HUES48 (cell line): Measurements from ENCODE around the gene LOX.
A peak's percentile ranks its signal among the peaks of the same experiment; 100 is the strongest.
"Not testable (repeated sequence)": the region's sequence is repeated elsewhere in the genome, so short reads cannot be mapped to it uniquely, and the experiment has no call there.

Experiments used
- H3K27ac ChIP-seq: one replicate; pipeline ENCODE4 v1.7.0; 2013; ENCODE audit warnings: low read depth, low read length, inconsistent platforms
- H3K27me3 ChIP-seq: 2 replicates; pipeline ENCODE4 v1.6.1; 2013; ENCODE audit warnings: mild to moderate bottlenecking, low read length; ENCODE audit not compliant: control insufficient read depth, insufficient read depth
- H3K36me3 ChIP-seq: 2 replicates; pipeline ENCODE4 v1.6.1; 2013; ENCODE audit warnings: low read length; ENCODE audit not compliant: control insufficient read depth, insufficient read depth
- H3K4me1 ChIP-seq: 2 replicates; pipeline ENCODE4 v1.6.1; 2013; ENCODE audit warnings: mild to moderate bottlenecking, low read length; ENCODE audit not compliant: control insufficient read depth, insufficient read depth
- H3K4me3 ChIP-seq: 2 replicates; pipeline ENCODE4 v1.5.1; 2013; ENCODE audit warnings: mild to moderate bottlenecking, low read depth, low read length
- H3K9ac ChIP-seq: 2 replicates; pipeline ENCODE4 v1.6.1; 2013; ENCODE audit warnings: mild to moderate bottlenecking, low read depth, low read length, moderate library complexity
- H3K9me3 ChIP-seq: 2 replicates; pipeline ENCODE4 v1.6.1; 2013; ENCODE audit warnings: low read length; ENCODE audit not compliant: control insufficient read depth, insufficient read depth

The LOX gene

DNA sequence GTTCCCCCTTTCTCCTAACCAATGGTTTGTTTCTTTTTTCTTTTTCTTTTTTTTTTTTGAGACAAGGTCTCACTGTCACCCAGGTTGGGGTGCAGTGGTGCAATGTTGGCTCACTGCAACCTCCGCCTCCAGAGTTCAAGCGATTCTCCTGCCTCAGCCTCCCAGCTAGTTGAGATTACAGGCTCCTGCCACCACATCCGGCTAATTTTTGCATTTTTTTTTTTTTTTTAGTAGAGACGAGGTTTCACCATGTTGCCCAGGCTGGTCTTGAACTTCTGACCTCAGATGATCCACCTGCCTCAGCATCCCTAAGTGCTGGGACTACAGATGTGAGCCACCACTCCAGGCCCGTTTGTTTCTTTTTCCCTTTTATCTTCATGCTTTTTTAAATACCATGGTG is 16.2 kb upstream of the LOX start:
- not testable (repeated sequence) for H3K4me3 ChIP-seq, H3K9me3 ChIP-seq, H3K4me1 ChIP-seq, H3K27me3 ChIP-seq, H3K36me3 ChIP-seq, H3K27ac ChIP-seq, H3K9ac ChIP-seq

DNA sequence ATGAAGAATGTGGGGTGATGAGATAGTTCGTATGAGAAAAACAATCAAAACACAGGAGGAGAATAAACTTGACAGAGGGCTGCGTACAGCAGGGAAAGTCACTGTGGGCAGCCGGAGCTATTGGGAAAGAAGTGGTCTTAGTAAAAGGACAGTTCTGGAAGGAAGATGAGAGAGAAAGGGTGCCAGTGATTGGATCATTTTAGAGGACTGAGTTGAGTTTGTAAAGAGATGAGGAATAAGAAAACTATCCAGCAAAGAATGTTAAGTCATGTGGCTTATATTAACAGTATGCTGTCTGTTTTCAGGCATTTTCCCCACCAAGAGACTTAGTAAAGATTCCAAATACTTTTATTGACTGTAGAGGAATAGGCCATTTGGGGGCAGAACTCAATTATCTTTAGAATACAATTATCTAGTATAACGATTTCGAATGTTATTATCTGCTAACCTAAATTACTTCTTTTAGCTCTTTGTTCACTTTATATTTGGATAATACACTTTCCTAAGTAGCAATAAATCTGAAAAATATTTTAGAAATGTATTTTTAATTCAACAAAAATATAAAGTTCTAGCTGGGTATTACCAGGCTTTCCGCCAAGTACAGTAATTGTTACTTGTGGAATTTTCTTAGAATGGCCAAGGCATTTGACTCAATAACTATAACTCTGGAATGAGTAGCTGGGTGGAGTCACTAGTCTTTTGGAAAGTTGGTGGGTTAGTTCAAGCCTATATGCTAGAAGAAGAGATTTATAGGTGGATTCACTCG is 15.5 kb upstream of the LOX start:
- no peaks in the 10 kb centered on the region for H3K36me3 ChIP-seq
- no peak overlapping the region for H3K9ac ChIP-seq
- no peak overlapping the region for H3K27ac ChIP-seq
- no peaks in the 10 kb centered on the region for H3K9me3 ChIP-seq
- no peaks in the 10 kb centered on the region for H3K27me3 ChIP-seq
- H3K4me1 ChIP-seq = peaks cover 11% of the 10 kb centered on the region; the same call in 1 of the 2 replicates
- no peak overlapping the region for H3K4me3 ChIP-seq

DNA sequence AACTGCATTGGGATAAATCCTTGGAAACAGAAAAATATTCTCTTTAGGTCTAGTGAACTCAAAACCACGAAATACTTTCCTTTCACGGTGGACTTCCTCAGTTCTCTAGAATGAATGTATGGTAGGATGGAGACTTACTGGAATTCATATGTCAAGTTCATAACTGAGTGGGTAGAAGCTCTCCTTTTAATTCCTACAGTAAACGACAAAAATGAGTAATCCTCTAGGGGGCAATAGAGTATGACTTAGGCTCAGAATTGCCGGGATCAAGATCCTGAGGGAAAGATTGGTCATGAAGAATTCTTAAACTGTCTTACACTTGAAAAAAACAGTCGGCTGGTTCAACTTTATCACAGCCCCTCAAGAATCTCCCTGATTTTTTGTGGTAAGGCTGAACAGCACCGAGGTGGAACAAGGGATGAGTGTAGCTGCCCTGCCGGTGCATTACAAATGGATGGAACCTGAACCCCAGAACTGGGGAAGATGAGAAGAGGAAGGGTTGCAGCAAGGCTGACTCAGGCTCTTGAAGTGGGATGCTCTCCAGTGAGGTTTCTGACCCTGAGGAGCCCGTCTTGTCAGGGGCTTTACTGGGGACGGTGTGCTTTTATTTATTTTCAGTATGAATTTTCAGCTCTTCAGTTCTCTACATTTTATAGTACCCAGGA is 14.0 kb upstream of the LOX start:
- Histone ChIP-seq H3K9me3 (no peaks in the 10 kb centered on the region), H3K9ac (no peak overlapping the region), H3K27me3 (no peaks in the 10 kb centered on the region), H3K4me1 (peaks cover 11% of the 10 kb centered on the region; the same call in 1 of the 2 replicates), H3K4me3 (no peak overlapping the region), H3K27ac (no peak overlapping the region), H3K36me3 (no peaks in the 10 kb centered on the region)

- H3K9me3 ChIP-seq = no peaks in the 10 kb centered on the region
- H3K27me3 ChIP-seq = no peaks in the 10 kb centered on the region
- no peak overlapping the region for H3K9ac ChIP-seq
- no peaks in the 10 kb centered on the region for H3K36me3 ChIP-seq
- peaks cover 11% of the 10 kb centered on the region; the same call in 1 of the 2 replicates for H3K4me1 ChIP-seq
- H3K4me3 ChIP-seq = no peak overlapping the region
- no peak overlapping the region for H3K27ac ChIP-seq
These were observed 11.3 kb upstream of the LOX start for GRCh38 chr5:122089096-122090013.

DNA sequence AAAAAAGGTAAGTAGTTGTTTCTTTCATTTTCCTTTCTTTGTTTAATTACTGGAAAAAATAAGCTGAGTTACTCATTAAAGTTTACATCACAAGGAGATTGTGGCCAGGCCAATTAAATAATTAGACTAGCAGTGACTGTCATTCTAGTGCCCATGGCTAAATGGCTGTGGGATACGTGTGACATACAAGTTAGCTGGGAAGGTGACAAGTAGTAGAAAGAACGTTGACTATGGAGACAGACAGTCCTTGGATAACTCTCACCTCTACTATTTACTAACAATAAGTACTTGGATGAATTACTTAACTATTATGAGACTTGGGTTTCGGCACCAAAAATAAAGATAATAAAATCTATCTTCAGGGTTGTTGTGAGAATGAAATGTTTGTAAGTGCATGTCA is 7.0 kb upstream of the LOX start:
- Histone ChIP-seq H3K4me1 (peaks cover 13% of the 10 kb centered on the region; the same call in 1 of the 2 replicates), H3K27ac (no peak overlapping the region), H3K27me3 (no peaks in the 10 kb centered on the region), H3K36me3 (no peaks in the 10 kb centered on the region), H3K9me3 (no peaks in the 10 kb centered on the region), H3K4me3 (no peak overlapping the region), H3K9ac (no peak overlapping the region)

DNA sequence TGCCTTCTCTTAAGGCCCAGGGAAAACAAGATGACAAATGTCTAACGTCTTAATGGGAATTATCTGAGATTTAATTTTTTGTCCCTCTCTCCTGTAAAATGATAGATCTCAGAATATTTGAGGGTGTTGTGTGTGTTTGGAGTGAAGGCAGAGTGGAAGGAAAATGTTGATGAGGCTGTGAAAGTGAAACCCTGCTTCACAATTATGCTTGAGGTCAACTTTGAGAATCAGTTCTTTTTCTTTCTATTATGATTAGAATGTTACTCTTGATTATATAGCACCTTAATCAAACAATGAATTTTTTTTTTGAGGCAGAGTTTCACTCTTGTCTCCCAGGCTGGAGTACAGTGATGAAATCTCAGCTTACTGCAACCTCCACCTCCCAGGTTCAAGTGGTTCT is 5.5 kb upstream of the LOX start:
- H3K9me3 ChIP-seq = no peaks in the 10 kb centered on the region
- H3K4me3 ChIP-seq = no peak overlapping the region
- no peak overlapping the region for H3K27ac ChIP-seq
- H3K9ac ChIP-seq = no peak overlapping the region
- H3K4me1 ChIP-seq = peaks cover 6% of the 10 kb centered on the region; the same call in 1 of the 2 replicates
- H3K27me3 ChIP-seq = peaks cover 13% of the 10 kb centered on the region
- H3K36me3 ChIP-seq = no peaks in the 10 kb centered on the region

DNA sequence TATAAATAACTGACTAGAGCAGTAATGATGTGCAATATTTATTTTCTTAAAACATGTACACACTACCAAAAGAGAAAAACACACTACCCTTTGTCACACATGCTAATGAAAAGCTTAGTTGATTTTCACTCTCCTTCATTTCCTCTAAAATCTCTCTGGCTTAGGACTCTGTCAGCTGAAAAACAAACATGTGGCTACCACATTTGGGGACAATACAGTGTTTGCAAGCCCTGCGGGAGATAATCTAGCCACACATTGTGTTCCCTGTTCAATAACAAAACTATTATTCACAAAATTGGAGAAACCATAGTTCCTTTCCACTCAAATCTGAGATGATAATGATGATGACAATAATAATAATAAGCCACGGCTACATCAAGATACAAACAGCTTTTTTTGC is 3.5 kb upstream of the LOX start:
- no peak overlapping the region for H3K9ac ChIP-seq
- no peaks in the 10 kb centered on the region for H3K9me3 ChIP-seq

GRCh38 chr5:122077366-122078115 is 518 bp downstream of the LOX start:
- Histone ChIP-seq H3K4me3 (peak overlapping the region; percentile 81), H3K36me3 (no peaks in the 10 kb centered on the region), H3K4me1 (peaks cover 19% of the 10 kb centered on the region; the same call in 1 of the 2 replicates), H3K9ac (peak overlapping the region; percentile 65; the same call in 1 of the 2 replicates), H3K27me3 (peaks cover 40% of the 10 kb centered on the region), H3K9me3 (no peaks in the 10 kb centered on the region), H3K27ac (no peak overlapping the region)

More for the DNA sequence above, 3.5 kb upstream of the LOX start:
- Histone ChIP-seq H3K4me3 (no peak overlapping the region), H3K27ac (no peak overlapping the region), H3K36me3 (no peaks in the 10 kb centered on the region), H3K27me3 (peaks cover 33% of the 10 kb centered on the region), H3K4me1 (peaks cover 12% of the 10 kb centered on the region; the same call in 1 of the 2 replicates)

- Histone ChIP-seq H3K27me3 (peaks cover 40% of the 10 kb centered on the region), H3K4me3 (peak overlapping the region; percentile 81), H3K36me3 (no peaks in the 10 kb centered on the region), H3K27ac (no peak overlapping the region), H3K9me3 (no peaks in the 10 kb centered on the region), H3K4me1 (peaks cover 20% of the 10 kb centered on the region; the same call in 1 of the 2 replicates), H3K9ac (no peak overlapping the region)
These were observed 1.2 kb downstream of the LOX start for GRCh38 chr5:122076669-122077365.

DNA sequence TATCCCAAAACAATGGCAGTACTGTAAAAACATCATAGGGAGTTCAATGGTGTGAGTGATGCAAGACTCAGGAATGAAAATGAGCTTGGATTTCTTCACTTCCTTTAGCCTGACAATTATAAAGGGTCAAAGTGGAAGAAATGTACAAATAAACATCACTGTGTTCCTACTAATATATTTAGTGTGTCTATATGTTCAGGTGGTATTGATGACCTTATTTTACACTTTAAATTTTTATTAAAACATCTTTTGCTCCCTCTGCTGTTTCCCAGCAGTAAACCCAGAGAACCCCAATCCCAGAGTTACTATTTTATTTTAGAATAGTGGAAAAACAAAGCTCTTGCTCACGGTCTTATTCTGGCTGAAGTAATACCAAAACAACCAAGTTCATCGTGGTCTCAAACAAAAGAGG is 2.0 kb downstream of the LOX start:
- Histone ChIP-seq H3K36me3 (no peaks in the 10 kb centered on the region), H3K27ac (no peak overlapping the region), H3K9me3 (no peaks in the 10 kb centered on the region), H3K4me1 (peaks cover 17% of the 10 kb centered on the region; the same call in 1 of the 2 replicates), H3K9ac (no peak overlapping the region), H3K27me3 (peaks cover 40% of the 10 kb centered on the region), H3K4me3 (no peak overlapping the region; the same call in 1 of the 2 replicates)
